GM08714 (cell line): Measurements from ENCODE around the gene SUOX.

Experiments
- H3K4me3 ChIP-seq: fragments of 200-500 bp; sonication (Bioruptor generic); 2 replicates; pipeline ENCODE4 v1.5.1; 2014; ENCODE audit warnings: mild to moderate bottlenecking, low read length, inconsistent platforms
- ZNF274 ChIP-seq: IDR thresholded peaks from 2 replicates; pipeline ENCODE4 v1.6.1; 2012; ENCODE audit warnings: mild to moderate bottlenecking, low read depth, low read length

Gene SUOX

DNA sequence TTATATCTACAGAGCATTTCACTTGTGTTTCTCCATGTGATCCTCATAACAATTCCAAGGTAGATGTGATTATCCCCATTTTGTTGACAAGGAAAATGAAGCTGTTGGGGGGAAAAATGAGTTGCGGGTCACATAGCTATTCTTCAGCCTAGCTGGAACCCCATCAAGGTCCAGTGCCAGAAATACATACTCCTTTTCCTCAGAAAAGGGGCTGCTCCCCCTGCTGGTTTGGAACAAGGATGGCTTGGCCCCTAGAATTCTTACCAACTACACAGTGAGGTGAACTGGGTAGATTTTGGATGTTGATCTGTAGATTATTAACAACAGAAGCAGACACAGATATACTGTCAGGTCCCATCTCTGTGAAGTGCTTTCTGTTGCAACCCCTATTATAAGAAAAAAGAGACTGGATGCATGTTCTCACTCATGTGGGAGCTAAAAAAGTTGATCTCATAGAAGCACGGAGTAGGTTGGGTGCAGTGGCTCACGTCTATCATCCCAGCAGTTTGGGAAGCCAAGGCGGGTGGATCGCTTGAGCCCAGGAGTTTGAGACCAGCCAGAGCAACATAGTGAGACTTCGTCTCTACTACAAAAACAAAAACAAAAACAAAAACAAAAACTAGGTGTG, 32.7 kb downstream of the SUOX start:
- no peak overlapping the region for H3K4me3 ChIP-seq
- TF ChIP-seq ZNF274 = no peak

DNA sequence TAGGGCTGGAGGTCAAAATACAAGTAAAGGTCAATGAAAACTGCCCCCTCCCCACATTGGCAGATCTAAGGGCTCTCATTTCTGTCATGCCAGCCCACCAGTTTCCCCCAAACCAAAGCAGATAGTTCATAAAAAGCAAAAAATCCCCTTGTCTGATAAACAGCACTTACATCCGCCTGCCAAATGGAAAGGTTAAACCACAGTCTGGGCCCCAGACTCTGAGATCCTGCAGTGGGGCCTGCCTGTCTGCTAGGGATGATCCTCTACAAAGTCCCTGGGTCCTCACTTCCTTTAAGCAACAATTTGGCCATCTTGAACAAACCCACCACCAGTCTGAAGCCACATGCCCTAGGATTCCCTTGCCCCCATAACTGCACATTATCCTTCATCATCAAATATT, 34.9 kb downstream of the SUOX start:
- TF ChIP-seq ZNF274 = no peak
- H3K4me3 ChIP-seq = no peak overlapping the region

GRCh38 chr12:56034586-56035332, 37.7 kb downstream of the SUOX start:
- no peak overlapping the region for H3K4me3 ChIP-seq
- TF ChIP-seq ZNF274 = no peak

- H3K4me3 ChIP-seq = no peak overlapping the region
- no peak for TF ChIP-seq ZNF274
These were observed 40.1 kb downstream of the SUOX start for GRCh38 chr12:56037161-56037560.

- H3K4me3 ChIP-seq = no peak overlapping the region
- no peak for TF ChIP-seq ZNF274
These were observed 41.1 kb downstream of the SUOX start for GRCh38 chr12:56038022-56038655.

- TF ChIP-seq ZNF274 = no peak
- no peak overlapping the region for H3K4me3 ChIP-seq
These were observed 43.1 kb downstream of the SUOX start for GRCh38 chr12:56040151-56040550.

DNA sequence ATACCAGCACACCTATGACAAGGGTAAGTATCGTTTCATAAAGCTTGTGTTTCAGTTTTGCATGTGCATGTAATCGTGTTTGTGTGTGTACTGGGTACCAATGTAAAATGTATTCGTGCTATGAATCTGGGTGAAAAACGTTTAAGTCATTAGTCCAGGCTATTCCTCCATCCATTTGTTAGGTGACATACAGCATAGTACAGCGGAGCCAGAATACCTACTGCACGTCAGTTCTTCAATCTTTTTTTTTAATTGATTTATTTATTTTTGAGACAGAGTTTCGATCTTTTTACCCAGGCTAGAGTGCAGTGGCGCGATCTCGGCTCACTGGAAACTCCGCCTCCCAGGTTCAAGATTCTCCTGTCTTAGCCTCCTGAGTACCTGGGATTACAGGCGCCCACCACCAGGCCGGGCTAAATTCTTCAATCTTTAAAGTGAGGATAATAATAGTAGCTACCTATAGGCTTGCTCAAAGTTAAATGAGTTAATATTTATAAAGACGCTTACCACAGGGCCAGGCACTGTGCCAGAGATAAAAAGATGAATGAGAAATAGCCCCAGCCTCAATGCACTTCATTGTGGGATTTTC, 44.0 kb downstream of the SUOX start:
- H3K4me3 ChIP-seq = peak overlapping the region; percentile 61
- no peak for TF ChIP-seq ZNF274

DNA sequence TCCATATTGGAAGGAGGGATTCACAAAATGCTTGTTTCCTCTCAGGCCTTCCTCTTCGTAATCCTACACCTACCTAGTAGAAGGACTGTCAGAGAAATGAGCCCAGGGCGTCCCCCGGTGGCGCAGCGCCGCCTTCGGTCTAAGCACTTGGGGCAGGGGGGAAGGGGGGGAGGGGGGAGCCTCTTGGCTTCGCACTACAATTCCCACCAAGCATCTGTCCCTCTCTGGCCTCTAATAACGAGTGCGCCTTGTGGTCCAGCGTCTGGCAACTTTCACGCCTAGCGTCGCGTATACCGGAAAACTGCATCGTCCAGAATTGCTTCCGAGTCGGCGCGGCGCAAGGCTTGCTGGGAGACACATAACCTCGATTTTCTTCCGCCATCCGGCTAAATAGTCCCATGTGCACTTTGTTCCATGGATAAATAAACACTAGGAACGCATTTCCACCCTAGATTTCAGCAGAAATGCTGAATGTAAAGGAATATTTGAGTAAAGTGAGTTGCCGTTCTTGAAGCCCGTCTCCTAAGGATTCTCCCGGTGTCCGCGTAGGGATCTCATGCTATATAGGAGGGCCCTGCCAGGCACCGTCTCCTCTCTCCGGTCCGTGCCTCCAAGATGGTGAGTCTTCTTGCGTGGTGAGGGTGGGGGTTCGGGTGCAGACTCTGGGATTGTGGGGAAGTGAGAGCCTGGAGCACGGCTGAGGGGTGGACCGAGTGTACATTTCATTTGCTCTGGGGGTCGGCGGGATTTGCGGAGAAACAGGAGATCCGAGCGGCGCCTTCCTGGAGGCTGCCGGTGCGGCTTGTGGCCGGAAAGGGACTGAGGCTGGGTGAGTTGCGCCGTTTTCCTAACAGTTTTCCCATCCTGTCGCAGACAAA, 44.7 kb downstream of the SUOX start, which contains the start of gene RPS26:
Gene RPS26, plus strand, starts transcription at position 367 of the 878 bp plus-strand sequence. Its CDS starts 249 bp downstream, at position 616.
- TF ChIP-seq ZNF274 = no peak
- peak within 1 kb of the TSS; percentile 68 for H3K4me3 ChIP-seq

- peak overlapping the region; percentile 68 for H3K4me3 ChIP-seq
These were observed 45.3 kb downstream of the SUOX start for GRCh38 chr12:56042430-56042813.

- TF ChIP-seq ZNF274 = no peak
- peak overlapping the region; percentile 68 for H3K4me3 ChIP-seq
These were observed 45.8 kb downstream of the SUOX start for GRCh38 chr12:56042843-56043242.

- H3K4me3 ChIP-seq = no peak overlapping the region
- no peak for TF ChIP-seq ZNF274
These were observed 49.1 kb downstream of the SUOX start for GRCh38 chr12:56046027-56046780.

- TF ChIP-seq ZNF274 = no peak
These were observed 56.4 kb downstream of the SUOX start for GRCh38 chr12:56053407-56053893.

More at GRCh38 chr12:56053407-56053893, 56.4 kb downstream of the SUOX start:
- no peak overlapping the region for H3K4me3 ChIP-seq
